HG02938 (cell line): ENCODE data around the gene EGFLAM.

Experiments used
- ATAC-seq: cut with Tn5 transposase; IDR thresholded peaks from one replicate; pipeline ENCODE4 v1.9.1; 2021; ENCODE audit warnings: mild to moderate bottlenecking, moderate library complexity; ENCODE audit not compliant: unreplicated experiment

Gene EGFLAM

DNA sequence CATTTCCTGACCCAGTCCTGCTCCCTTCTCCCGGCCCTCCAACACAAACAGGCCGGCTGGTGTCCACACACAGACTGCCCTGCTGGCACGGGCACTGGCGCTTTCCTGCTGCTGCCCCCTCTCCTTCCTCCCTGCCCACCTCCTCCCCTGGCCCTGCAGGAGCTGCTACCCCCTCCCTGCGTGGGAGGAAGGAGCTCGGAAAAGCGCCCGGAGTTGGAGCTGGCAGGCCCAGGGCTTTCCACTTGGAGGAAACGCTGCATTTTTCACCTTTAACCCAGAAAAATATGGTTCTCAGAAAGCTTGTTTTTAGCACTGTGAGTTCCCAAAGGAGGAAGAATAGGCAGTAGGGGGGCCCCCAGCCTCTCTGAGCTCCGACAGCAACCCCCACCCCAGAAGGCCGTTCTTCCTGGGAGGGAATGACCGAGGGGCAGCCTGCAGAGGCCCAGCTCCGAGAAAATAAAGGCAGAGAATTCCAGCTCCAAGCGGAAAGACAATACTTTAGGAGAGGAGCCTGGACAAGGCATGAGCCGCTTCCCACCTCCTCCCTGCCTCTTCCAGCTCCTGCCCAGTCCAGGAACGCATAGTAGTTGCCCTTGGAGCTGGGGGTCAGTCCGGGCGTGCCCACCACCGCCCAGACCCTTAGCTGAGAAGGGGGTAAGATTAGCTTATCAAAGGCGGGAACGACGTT lies 209.1 kb downstream of the EGFLAM start:
- no peak for ATAC-seq

DNA sequence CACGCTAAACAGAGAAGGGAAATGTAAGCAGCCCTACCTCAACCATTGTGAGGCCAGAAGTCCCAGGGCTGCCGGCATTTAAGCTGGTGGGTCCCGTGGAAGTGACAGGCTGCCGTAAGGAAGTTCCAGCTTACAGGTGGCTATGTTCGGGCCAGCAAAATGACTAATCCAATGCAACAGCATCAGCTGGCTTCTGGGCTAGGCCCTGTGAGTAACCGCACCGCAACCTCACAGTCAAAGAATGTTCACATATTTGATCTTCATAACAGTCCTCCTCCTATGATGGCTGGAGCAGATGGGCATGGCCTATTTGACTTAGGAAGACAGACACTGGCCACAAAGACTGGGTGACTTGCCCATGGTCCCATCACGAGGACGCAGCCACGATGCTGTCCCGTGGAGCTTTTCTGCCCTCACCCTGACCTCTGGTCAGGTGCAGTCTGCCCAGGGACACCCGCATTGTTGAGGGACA lies 209.9 kb downstream of the EGFLAM start:
- ATAC-seq = no peak

DNA sequence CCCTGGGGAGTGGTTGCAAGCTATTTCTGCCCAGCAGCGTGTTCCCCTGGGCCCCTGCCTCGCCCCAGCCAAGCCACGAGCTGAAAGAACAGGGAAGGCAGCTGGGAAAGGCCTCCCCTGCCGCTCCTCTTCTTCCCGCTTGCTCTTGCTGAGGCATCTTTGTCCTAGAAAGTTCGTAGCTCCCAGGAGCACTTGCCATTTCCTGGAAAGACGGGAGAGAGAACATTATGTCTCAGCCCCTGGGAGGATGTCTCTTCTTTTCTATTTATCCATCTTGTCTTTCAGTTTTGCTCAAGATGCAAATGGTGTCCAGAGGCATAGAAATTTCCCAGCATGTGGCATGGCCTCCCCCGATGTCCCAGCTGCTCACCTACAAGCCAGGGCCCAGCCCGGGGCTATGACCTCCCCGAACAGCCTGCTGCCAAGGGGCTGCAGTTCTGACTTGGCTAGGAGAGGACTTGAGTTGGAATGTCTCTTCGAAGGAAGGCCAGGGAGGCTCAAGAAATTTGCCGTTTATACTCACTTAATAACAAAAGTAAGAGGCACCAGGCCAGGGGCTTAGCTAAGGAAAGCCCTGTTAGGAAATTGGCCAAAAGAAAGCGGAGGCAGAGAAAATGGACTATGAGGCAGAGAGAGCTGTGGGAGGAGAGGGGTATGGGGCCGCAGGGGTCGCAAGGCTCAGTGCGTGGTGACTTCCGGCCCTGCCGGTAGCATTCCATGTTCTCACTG lies 210.8 kb downstream of the EGFLAM start:
- ATAC-seq = no peak

DNA sequence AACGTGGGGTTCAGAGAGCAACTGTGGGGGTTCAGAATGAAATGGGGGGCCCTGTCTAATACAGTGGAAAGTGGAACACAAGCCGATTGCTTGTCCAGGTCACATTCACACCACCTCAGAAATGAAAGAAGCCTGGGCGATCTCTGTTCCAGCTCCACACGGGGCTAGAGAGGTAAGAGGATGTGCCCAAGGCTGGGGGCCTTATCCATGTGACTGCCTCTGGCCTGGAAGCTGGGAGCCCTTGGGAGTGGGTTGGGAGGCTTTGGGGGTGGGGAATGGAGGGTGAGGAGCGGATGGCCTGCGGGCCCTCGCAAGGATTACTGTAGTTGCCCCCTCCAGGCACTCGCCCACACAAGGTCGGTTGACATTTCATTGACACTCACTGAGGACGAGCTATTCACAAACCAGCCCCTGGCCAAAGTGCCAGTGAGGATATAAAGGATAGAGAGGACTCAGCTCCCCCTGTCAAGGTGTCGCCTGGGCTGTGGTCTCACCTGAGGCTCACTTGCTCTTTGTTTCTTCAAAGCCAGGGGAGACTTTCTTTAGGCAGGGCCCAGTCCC lies 211.4 kb downstream of the EGFLAM start:
- ATAC-seq = no peak

DNA sequence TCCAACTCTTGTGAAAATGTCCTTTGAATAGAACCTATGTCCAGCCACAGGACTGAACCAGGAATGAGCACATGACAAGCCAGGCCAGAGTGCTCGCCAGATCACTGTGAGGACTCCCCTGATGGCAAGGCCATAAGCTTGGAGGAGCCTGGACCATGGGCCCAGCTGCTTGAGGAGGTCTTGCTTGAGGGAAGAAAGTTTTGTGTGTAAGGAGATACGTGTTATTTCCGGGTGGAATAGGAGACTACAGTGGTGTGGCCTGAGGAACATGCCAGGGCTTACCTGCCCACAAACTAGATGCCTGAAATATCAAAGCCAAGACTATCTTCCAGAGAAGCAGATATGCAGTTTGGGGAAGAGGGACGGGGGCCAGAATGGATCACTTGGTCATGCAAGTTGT lies 213.3 kb downstream of the EGFLAM start:
- no peak for ATAC-seq

DNA sequence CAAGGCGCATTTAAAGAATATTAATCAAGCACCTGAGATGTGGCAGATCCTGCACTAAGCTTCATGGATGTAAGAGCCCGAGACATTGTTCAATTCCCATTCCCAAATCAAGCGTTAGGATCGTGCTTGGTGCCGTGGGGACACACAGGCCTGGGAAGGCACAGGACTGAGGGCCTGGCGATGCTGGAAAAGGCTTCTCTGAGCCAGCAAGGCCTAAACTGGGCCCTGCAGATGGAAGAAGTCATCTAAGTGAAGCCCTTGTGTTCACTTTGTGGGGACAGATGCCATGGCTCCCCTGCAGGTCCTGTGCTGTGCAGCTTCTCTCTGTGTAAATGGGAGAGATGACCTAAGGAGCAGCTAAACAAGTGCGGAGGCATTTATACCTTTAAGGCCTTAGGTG lies 214.2 kb downstream of the EGFLAM start:
- no peak for ATAC-seq

DNA sequence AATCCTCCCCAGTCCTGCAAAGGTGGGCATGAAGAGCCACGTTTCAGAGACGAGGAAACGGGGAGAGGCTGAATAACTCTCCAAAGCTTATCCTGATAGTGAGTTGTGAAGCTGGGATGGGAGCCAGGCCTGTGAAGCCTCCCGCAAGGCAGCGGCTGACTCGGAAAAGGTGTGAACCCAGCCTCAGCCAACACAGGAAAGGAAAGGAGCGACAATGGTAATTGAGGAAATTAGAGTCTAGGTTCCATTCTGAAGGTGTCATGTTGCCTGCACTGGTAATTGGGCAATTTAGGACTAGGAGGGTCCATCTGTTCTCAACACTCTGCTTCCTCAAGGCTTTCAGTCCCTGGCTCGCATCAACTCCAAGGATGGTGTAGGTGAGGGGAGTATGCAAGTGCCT lies 214.6 kb downstream of the EGFLAM start:
- ATAC-seq = no peak

DNA sequence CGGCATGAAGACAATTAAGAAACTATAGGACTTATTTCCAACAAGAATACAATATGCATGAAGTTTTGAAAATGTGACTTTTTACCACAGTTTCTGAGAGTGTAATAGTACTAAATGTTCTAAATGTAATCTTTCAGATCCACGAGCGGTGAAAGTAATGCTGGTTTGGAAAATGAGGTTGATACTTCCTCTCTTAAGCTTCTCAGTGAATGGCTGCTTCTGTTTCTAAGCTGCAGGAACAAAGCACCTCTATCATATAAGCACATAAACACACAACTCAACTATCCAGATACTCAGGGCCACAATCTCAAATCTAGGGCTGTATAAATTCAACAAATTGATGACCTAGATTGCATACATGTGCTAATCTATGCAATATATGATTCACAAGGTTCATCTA lies 219.8 kb downstream of the EGFLAM start:
- no peak for ATAC-seq

DNA sequence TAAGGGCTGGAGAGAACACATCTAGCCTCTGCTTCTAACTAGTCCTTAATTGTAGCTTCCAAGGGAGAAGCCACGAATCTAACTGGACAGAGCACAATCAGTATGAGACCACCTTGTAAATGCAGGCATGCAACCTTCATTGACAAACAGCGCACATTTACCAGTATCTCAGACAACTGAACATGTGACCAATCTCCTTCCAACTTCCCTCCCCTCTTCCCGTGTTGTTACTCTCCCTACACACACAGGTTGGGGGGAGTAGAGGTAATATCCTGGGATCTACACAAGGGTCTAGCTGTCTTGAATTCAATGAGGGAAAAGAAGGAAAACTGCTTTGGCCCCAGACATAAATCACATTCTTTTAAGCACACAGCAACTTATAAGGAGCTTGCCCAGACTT lies 220.5 kb downstream of the EGFLAM start:
- ATAC-seq = no peak

DNA sequence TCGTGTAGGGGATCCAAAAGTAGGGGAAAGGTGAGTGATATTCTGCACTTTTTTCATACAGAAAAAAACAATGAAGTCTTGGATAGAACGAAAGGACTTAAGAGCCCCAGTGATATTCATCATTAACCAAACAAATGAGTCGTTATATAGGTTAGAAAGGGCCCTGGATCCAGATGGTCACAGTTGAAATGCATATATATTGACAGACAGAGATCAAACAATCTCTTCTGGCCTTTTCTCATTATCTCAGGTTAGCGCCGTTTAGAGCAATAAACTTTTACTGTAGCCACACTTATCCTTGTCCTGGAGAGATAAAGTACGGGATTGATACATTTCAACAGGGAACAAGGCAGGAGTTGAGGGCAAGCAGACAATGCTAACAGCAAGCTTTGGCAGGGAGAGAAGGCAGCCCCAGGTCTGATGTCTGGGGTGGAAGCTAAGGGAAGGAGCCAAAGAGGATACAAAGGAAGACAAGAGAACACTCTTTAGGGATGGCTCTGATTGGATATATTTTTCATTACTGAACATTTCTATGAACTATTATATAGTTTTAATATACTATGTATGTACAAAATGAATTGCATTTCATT lies 221.1 kb downstream of the EGFLAM start:
- no peak for ATAC-seq

DNA sequence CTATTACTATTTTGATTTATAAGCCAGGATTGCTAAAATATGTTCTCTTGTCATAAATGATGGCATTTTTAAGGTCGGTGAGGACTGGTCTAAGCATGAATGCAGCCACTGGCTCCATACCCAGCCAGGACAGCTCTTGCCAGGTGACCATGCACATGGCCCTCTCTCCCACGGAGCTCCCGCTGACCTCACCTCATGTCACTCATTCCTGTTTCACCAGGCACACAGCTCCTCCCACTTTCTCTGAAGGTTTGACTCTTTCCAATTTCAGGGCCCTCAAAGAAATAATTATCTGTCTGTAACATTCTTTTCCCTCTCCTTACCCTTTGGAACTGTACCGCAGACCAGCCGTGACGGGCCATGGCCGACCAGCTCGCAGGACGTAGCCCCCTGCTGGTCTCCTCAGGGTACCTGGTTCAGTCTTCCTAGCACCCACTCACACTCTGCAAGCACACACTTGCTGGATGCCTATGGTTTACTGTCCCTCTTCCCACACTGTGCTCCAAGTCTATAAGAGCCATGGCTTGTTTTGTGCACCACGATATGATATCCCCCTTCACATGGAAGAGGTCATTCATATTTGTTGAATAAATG lies 225.5 kb downstream of the EGFLAM start:
- no peak for ATAC-seq

DNA sequence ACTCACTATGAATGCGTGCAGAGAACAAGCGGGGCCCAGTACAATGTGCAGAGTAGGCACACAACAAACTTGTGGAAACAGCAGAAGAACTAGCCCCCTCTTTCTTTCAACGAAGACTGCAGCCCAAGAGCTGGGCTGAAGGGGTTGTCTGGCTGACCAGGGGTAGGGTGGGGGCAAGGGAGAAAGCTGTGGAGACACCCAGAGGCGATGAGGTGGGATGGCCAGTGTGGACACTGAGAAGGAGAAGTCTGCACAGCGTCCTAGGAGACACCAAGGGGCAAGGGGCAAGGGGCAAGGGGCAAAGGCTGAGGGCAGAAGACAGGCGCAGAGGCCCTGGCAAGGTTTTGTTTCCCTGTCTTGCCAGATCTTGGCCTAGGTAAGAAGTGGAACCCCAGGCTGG lies 235.8 kb downstream of the EGFLAM start:
- no peak for ATAC-seq

DNA sequence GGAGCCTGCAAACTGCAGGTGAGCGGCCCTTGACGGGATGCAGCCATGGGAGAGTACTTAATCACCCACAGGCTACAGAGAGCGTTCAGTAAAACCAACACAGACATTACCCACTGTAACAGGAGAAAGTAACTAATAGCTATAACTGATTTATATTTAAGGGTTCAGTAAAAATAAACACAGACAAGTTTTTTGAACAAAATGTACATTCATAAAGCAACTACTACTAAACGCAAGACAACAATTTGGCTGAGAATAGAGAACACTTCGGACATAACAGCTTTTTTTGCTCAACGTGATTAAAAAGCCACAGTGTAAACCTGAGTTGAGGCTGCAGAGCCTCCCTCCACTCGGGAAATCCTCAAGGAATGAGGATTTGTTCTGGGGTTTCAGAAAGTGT lies 236.4 kb downstream of the EGFLAM start:
- no peak for ATAC-seq

DNA sequence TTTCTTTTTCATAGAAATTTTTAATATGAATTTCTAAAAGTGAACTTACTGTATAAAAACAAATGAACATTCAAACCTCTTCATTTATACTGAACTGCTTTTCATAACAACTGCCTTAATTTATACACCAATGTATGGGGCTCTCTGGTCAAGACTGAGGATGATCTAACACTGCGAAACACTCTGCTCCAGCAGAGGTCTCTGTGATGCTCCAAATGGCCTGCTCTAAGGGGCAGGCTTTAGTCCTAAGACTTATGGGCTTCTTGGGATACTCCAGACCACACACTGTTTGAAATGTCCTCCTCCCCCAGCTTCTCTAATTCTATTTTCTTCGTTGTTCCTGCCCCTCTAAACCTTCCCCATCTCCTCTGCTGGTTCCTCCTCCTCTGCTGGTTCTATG lies 239.6 kb downstream of the EGFLAM start:
- ATAC-seq = no peak

DNA sequence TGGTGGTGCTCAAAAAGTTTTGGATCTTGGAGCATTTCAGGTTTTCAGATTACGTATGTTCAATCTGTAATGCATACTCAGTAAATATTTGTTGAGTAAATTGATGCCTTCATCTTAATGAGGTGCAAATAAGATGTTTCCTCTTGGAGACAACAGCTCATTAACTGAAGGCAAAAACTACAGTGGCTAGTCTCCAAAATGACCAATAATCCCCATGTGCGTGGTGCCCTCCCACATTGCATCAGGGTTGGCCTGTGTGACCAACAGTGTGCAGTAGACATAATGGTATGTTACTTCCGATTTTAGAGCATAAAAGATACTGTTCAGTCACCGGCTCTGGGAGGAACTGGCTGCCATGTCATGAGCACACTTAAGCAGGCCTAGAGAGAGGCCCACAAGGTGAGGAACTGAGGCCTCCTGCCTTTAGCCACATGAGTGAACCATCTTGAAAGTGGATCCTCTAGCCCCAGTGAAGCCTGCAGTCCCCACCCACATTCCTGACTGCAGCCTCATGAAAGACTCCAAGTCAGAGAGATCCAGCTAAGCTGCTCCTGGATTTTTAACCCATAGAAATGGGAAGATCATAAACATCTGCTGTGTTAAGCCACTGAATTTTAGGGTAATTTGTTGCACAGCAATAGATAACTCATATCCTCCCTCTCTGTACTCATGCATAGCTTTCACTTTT lies 242.4 kb downstream of the EGFLAM start:
- no peak for ATAC-seq

DNA sequence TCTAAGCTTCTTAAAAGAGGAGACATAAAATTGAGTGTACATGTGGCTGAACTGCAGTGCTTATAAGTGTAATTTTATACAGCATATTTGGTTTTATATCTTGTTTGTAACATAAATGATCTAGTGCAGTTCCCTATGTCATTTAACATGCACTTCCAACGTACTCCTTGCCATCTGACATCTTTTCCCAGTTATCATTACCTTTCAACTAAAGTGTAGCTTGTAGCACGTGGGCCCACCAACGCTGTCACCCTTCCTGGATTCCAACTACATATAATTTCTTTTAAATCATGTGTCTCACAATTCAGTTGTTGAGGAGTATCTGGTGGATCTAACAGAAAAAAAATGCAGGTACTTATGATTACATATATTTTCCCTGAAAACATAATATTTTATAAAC lies 247.9 kb downstream of the EGFLAM start:
- ATAC-seq = no peak

DNA sequence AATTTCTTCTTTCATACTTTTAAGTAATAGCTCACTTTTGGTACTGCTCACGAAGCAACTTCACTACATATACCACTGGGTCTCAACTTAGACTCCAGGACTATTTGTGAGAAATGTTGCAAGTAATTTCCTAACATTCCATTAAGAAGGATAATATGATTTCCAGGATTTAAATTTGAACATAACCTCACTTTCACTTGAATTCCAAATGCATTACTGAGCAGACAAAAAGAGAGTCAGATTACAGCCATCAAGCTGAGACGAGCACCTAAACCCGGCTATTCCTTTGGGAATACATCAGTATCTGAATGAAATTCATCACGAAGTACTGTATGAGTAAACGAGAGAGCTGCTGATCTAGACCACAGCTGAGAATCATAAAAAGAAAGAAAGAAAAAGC lies 250.8 kb downstream of the EGFLAM start:
- no peak for ATAC-seq
